ENCODE results near the gene GULP1.

GRCh38 chr2:188332619-188333018 is 40.9 kb downstream of the GULP1 start:
- TF ChIP-seq RARB (CRISPR knock-in tag; IDR thresholded peaks at IDR 0.05) (no peak), GLIS3 (CRISPR knock-in tag; IDR thresholded peaks at IDR 0.05) (no peak), POU6F1 (CRISPR knock-in tag; IDR thresholded peaks at IDR 0.05; ENCODE audit: borderline replicate concordance, low read depth) (no peak), ESRRG (CRISPR knock-in tag; IDR thresholded peaks at IDR 0.05) (no peak), OSR1 (CRISPR knock-in tag; IDR thresholded peaks at IDR 0.05) (no peak), PATZ1 (CRISPR knock-in tag; IDR thresholded peaks at IDR 0.05; ENCODE audit: borderline replicate concordance) (no peak), TOX (CRISPR knock-in tag; IDR thresholded peaks at IDR 0.05; ENCODE audit: borderline replicate concordance) (no peak), CSDC2 (CRISPR knock-in tag; IDR thresholded peaks at IDR 0.05) (no peak), ZNF8 (CRISPR knock-in tag; IDR thresholded peaks at IDR 0.05) (no peak), ISL1 (CRISPR knock-in tag; IDR thresholded peaks at IDR 0.05) (no peak)
